GM13976 (cell line): Measurements from ENCODE around the gene C2orf78.
"Not testable (repeated sequence)": the region's sequence is repeated elsewhere in the genome, so short reads cannot be mapped to it uniquely, and the experiment has no call there.

Experiments
- DNase-seq: peaks from one replicate; pipeline ENCODE4 v3.0.0; 2012; ENCODE audit warnings: low spot score
- CTCF ChIP-seq: IDR thresholded peaks from 2 replicates; pipeline ENCODE4 v1.5.1; 2012; ENCODE audit warnings: borderline replicate concordance, mild to moderate bottlenecking; ENCODE audit not compliant: insufficient read depth; ENCODE audit errors: extremely low read depth, missing control alignments, control extremely low read depth
- in situ Hi-C: fragments of 300-500 bp; cut with MboI; formaldehyde crosslinking; loops from one replicate; pipeline ENCODE4 v1.12.0; 2022; ENCODE audit warnings: low sequenced_read_pairs, mixed read lengths, inconsistent platforms; ENCODE audit not compliant: unreplicated experiment

C2orf78 gene

GRCh38 chr2:73779467-73780236, 4.3 kb upstream of the C2orf78 start, which contains the start of gene DUSP11:
Gene DUSP11, minus strand, starts transcription at chr2:73780103. Its CDS starts 129 bp downstream, at chr2:73779974.
- in situ Hi-C loops, result no loop called here
- DNase-seq, result peak; percentile 96
- TF ChIP-seq CTCF, result peak; percentile 73

GRCh38 chr2:73780237-73780582, 3.8 kb upstream of the C2orf78 start:
- TF ChIP-seq CTCF, result no peak
- in situ Hi-C loops, result no loop called here
- no peak for DNase-seq

GRCh38 chr2:73783402-73783801, 581 bp upstream of the C2orf78 start:
- DNase-seq, in situ Hi-C loops: not testable (repeated sequence)

- in situ Hi-C loops, result no loop called here
- no peak for TF ChIP-seq CTCF
- DNase-seq, result no peak
Observed at GRCh38 chr2:73811878-73812277, 27.9 kb downstream of the C2orf78 start.

GRCh38 chr2:73812635-73813034, 28.7 kb downstream of the C2orf78 start:
- in situ Hi-C loops, result no loop called here
- no peak for TF ChIP-seq CTCF
- no peak for DNase-seq

- DNase-seq, result no peak
- no peak for TF ChIP-seq CTCF
- in situ Hi-C loops, result no loop called here
Observed at GRCh38 chr2:73818296-73818695, 34.3 kb downstream of the C2orf78 start.

- DNase-seq, result peak; percentile 47
- TF ChIP-seq CTCF, result no peak
- in situ Hi-C loops, result no loop called here
Observed at GRCh38 chr2:73821227-73821626, 37.2 kb downstream of the C2orf78 start.
